Posterior vena cava (tissue), 2 donors: ENCODE data around the gene SERPINB5. TPM values are rescaled to one million over a fixed set of nuclear protein-coding genes. Genes with fewer than 3 reads are reported as not detected.

ENCODE experiments used
- total RNA-seq, 2 donors: library from RNA; stranded (reverse); fragmentation: NEBNext Ultra II Directional; extraction: Animal tissue kit (Norgen Biotek cat#: 25700); gene quantifications; one replicate each; pipeline ENCODE4 v1.2.1, GENCODE V29; 2021
- donor health status: DM: yes; HTN: yes; CAD: no.
- donor health status: DM: yes; HTN: yes; CAD: no.

SERPINB5 gene
- total RNA-seq, 2 donors from 2014 or later: not detected

Other genes starting within 250 kb of the SERPINB5 start
- 10 to 100 TPM; 11.6 to 13.5 TPM for gene BCL2, start 157.2 kb upstream of the SERPINB5 start, total RNA-seq
- 10 to 100 TPM; 54.2 to 78.7 TPM for gene KDSR, start 109.8 kb upstream of the SERPINB5 start, total RNA-seq
- 10 to 100 TPM; 46.2 to 47.3 TPM for gene VPS4B, start 54.5 kb upstream of the SERPINB5 start, total RNA-seq
- not detected for gene SERPINB12, start 65.4 kb downstream of the SERPINB5 start, total RNA-seq
- gene SERPINB13, start 110.4 kb downstream of the SERPINB5 start, total RNA-seq: not detected
- not detected for gene SERPINB4, start 167.3 kb downstream of the SERPINB5 start, total RNA-seq
- gene SERPINB3, start 184.9 kb downstream of the SERPINB5 start, total RNA-seq: not detected
- not detected for gene SERPINB11, start 226.0 kb downstream of the SERPINB5 start, total RNA-seq